AG09319 (cell line): Measurements from ENCODE around the gene COQ8B.
"Not testable (repeated sequence)": the region's sequence is repeated elsewhere in the genome, so short reads cannot be mapped to it uniquely, and the experiment has no call there.

Experiments
- DNase-seq: peaks from one replicate; pipeline ENCODE4 v3.0.0-alpha.2; 2010; ENCODE audit warnings: low read depth; ENCODE audit errors: extremely low read depth
- TF ChIP-seq, protein P1 (sequence below): IDR thresholded peaks from 2 replicates; pipeline ENCODE4 v1.5.1; 2011; ENCODE audit warnings: low read depth, mild to moderate bottlenecking, inconsistent platforms, low read length, moderate library complexity

COQ8B gene

DNA sequence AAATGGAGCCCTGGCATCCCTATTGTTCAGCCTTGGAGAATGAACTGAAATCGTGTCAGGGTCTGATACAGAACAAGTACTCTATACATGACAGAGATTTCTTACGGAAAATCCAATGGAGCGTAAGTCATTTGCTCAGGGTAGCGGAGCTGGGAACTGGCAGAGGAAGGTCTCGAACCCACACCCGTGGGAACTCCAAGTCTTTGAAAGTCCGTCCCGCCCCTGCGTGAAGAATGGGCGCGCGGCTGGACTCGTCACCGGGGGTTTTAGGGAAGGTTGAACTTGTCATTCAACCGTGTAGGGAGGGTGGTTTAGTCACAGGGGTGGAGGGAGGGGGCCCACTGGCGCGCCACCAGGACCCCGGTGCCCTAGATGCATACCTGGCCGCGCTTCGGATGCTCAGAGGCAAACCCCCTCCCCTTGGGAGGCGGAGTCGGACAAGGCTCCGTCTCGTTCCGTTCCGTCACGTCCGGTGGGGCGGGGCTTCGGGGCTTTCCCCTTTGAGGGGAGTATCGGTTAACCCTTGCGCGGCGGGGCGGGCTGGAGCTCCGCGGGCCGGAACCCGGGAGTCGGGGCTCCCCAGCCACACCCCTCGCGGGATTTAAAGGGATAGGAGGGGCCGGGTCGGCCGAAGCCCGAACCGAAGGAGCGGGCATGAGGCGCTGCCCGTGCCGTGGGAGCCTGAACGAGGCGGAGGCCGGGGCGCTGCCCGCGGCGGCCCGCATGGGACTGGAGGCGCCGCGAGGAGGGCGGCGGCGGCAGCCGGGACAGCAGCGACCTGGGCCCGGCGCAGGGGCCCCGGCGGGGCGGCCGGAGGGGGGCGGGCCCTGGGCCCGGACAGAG is at the start of gene COQ8B, which contains the start of gene ITPKC:
TSS of gene COQ8B (minus strand) at position 405 of the 843 bp plus-strand sequence. CDS start 2,254 bp downstream, outside the sequence.
TSS of gene ITPKC (plus strand) at position 631 of the 843 bp plus-strand sequence. CDS start at position 655, 24 bp downstream.
- DNase-seq = peak; percentile 95
- TF ChIP-seq, protein P1, sequence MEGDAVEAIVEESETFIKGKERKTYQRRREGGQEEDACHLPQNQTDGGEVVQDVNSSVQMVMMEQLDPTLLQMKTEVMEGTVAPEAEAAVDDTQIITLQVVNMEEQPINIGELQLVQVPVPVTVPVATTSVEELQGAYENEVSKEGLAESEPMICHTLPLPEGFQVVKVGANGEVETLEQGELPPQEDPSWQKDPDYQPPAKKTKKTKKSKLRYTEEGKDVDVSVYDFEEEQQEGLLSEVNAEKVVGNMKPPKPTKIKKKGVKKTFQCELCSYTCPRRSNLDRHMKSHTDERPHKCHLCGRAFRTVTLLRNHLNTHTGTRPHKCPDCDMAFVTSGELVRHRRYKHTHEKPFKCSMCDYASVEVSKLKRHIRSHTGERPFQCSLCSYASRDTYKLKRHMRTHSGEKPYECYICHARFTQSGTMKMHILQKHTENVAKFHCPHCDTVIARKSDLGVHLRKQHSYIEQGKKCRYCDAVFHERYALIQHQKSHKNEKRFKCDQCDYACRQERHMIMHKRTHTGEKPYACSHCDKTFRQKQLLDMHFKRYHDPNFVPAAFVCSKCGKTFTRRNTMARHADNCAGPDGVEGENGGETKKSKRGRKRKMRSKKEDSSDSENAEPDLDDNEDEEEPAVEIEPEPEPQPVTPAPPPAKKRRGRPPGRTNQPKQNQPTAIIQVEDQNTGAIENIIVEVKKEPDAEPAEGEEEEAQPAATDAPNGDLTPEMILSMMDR = no peak

- DNase-seq = not testable (repeated sequence)
These were observed 49.7 kb upstream of the COQ8B start for GRCh38 chr19:40766385-40766784.

GRCh38 chr19:40763963-40764362 is 47.3 kb upstream of the COQ8B start:
- no peak for DNase-seq
- TF ChIP-seq, protein P1 = no peak

GRCh38 chr19:40763526-40763925 is 46.8 kb upstream of the COQ8B start:
- no peak for DNase-seq
- TF ChIP-seq, protein P1 = no peak

- TF ChIP-seq, protein P1 = no peak
- DNase-seq = no peak
These were observed 46.2 kb upstream of the COQ8B start for GRCh38 chr19:40762754-40763470.

DNA sequence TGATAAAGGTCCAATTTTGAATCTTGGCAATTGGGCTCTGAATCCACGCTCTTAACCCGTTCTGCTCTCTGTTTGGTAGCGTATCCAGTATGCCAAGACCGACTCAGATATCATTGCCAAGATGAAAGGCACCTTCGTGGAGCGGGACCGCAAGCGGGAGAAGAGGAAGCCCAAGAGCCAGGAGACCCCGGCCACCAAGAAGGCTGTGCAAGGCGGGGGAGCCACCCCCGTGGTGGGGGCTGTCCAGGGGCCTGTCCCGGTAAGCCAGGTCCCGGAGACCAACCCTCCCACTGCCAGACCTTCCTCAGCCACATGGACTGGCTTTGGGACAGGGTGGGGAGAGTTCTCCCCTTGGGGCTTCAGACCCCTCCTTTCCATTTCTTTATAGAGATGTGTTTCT is 42.7 kb upstream of the COQ8B start:
- no peak for DNase-seq
- TF ChIP-seq, protein P1 = no peak

DNA sequence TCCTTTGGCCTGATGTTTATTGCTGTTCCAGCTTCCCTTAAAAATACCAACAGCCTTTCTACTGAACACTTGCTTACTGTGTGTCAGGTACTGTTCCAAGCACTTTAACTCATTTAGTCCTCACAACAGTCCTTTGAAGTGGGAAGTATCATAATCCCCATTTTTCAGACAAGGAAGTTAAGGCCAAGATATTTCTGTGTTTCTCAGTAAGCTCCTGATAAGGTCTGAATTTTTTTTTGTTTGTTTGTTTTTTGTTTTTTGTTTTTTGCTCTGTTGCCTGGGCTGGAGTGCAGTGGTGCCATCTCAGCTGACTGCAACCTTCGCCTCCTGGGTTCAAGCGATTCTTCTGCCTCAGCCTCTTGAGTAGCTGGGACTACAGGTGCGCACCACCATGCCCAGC is 41.8 kb upstream of the COQ8B start:
- no peak for DNase-seq
- TF ChIP-seq, protein P1 = no peak
